ENCODE results near the gene ESF1.

The ESF1 gene

DNA sequence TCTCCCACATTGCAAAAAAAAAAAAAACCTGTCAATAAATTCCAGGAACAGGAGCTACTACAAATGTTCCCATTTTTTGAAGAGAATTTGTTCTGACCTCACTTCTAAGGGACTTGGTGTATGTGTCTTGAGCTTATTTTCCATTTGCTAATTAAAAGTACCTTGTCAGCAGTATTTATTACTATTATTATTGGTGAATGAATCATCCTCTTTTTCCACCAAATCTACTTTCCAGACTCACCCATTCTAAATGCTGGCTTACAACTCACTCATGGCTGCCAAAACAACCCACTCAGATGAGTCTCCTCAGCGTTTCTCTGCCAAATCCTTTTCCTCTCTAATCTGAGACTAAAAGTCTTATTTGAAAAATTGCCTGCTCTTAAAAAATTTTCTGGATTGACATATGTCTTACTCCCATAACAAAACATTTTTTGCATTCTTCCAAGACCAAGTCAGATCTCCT, 112.8 kb downstream of the ESF1 start:
- DNase-seq: no peak

- no peak for DNase-seq
Measured at GRCh38 chr20:13671512-13671911, 113.2 kb downstream of the ESF1 start.

DNA sequence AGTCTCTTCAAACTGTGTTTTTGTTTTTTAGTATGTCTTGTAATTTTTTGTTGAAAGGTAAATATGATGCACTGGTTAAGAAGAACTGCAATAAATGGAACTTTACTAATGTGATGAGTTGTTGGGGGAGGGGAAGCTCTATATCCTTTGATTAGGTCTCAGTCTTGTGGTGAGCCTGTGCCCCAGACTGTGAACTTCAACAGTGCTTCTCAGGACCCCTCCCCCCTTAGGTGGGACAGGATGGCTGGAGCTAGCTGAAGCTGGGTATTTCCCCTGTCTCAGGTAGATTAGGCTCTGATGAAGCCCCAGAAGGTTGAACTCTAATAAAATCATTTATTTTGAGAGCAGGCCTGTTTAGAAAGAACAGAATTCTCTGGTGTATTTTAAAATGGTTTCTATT, 114.6 kb downstream of the ESF1 start:
- DNase-seq: no peak

DNA sequence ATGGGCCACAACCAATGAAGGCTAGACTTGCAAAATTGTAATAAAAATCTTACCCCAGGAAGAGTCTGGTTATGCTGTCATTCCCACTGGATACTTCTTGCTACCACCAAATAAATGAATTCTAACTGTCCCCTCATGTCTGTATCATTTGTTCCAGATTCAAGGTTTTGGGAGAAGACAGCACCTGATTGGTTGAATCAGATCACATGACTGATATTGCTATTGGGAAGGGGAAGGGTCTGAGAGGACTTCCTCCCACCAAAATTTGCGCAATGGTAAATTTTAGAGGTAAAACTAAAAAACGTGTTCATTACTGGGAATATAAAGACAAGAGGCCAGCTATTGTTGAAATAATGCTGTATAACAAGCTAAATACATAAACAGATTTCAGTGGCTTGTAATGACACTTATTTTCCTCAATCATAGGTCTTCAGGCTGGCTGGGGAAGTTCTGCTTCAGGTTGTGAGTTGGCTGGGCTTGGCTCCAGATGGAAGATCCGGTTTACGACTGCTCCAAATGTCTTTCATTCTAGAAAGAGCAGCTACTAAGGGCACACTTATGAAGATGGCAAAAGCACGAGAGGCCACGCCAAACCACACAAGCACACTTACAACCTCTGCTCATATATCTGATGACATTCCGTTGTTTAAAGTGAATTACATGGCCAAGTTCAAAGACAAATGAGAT, 118.9 kb downstream of the ESF1 start:
- no peak for DNase-seq
